DMS79 (cell line): Measurements from ENCODE around the gene ZSCAN10.
"Not testable (repeated sequence)": the region's sequence is repeated elsewhere in the genome, so short reads cannot be mapped to it uniquely, and the experiment has no call there.

Source experiments
- DNase-seq: peaks from one replicate; lab custom pipeline; 2025; lab: John Stamatoyannopoulos, UW

Gene ZSCAN10

DNA sequence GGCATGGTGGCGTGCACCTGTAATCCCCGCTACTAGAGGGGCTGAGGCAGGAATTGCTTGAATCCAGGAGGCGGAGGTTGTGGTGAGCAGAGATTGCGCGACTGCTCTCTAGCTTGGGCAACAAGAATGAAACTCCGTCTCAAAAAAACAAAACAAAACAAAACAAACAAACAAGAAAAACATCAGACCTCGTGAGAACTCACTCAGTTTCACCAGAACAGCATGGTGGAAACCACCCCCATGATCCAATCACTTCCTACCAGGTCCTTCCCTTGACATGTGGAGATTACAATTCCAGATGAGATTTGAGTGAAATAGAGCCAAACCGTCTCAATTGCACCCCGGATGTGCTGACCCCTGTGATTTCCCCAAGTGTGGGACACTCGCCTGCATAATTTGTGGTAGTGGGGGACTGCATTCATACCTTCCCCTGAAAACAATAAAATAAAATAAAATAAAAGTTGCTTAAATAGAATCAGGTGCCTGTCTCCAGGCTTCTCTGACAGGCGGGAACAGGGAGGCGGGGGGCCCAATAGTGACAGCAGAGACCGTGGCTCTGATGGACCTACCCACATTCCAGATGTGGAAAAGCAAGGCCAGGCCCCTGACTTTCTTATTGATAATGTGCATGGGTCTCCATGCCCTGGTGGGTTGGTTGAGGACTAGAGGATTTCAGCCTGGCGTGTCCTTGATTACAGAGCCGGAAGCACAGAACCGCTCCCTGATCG lies 13.1 kb downstream of the ZSCAN10 start:
- DNase-seq: no peak

DNA sequence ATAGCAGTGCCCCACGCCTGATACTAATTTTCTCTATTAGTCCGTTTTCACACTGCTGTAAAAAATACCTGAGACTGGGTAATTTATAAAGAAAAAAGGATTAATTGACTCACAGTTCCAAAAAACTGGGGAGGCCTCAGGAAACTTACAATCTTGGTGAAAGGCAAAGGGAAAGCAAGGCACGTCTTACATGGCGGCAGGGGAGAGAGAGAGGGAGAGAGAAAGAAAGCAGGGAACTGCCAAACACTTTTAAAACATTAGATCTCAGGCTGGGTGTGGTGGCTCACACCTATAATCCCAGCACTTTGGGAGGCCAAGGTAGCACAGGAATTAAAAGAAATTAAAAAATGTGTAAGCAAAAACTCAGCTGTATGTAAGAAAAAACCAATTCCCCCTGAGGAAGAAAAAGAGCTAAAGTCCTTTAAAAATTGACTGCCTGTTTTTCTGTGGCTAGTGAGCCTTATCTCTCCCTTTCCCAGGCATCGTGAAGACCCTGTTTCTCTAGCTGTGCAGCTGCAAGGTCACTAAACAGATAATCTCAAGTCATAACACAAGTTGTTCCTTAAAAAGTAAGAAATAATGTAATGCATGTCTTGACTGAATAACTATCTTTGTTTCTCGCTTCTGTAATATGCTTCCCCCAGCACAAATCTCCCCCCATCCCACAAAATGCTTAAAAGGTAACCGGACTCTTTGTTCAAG lies 14.0 kb downstream of the ZSCAN10 start:
- no peak for DNase-seq

DNA sequence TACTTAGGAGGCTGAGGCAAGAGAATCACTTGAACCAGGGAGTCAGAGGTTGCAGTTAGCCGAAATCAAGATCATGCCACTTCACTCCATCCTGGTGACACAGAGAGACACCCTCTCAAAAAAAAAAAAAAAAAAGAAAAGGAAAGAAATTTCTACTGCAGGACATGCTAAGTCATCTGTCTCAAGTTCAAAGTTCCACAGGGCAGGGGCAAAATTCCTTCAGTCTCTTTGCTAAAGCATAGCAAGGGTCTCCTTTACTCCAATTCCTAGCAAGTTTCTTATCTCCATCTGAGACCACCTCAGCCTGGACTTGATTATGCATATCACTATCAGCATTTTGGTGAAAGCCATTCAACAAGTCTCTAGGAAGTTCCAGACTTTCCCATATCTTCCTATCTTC lies 14.6 kb downstream of the ZSCAN10 start:
- no peak for DNase-seq

DNA sequence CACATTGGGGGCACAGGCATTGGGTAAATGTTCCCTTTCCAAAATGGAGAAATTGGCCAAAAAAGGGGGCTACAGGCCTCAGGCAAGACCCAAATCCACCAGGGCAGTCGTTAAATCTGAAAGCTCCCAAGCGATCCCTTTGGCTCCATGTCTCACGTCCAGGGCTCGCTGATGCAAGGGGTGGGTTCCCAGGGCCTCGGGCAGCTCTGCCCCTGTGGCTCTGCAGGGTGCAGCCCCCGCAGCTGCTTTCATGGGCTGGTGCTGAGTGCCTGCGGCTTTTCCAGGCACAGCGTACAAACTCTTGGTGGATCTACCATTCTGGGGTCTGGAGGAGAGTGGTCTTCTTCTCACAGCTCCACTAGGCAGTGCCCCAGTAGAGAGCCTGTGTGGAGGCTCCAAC lies 15.7 kb downstream of the ZSCAN10 start:
- DNase-seq: not testable (repeated sequence)

DNA sequence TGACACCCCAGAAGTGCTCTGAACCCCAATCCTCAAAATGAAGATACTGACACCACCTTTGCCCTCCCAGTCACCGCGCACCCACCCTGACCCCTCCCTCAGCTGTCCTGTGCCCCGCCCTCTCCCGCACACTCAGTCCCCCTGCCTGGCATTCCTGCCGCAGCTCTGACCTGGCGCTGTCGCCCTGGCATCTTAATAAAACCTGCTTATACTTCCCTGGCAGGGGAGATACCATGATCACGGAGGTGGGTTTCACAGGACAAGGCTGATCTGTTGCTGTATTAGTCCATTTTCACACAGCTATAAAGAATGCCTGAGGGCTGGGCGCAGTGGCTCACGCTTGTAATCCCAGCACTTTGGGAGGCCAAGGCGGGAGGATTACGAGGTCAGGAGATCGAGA lies 17.1 kb downstream of the ZSCAN10 start:
- not testable (repeated sequence) for DNase-seq

DNA sequence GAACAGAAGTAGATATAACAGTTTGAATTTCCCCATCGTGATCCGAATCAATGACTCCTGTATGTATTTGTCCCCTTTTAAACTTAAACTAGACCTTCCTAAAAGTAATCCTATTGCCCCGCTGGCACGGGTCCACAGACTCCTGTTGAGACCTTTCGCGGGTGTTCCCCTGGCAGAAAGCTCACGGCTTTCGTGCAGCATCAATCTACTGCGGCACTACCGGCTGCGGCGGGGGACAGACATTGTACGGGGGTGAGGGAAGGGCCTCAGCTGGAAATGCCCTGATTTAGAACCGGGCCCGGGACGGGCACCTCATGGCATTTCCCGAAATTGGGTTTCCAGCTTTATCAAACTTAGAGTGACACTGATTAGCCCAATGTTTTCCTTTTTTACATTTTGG lies 19.1 kb downstream of the ZSCAN10 start:
- no peak for DNase-seq

DNA sequence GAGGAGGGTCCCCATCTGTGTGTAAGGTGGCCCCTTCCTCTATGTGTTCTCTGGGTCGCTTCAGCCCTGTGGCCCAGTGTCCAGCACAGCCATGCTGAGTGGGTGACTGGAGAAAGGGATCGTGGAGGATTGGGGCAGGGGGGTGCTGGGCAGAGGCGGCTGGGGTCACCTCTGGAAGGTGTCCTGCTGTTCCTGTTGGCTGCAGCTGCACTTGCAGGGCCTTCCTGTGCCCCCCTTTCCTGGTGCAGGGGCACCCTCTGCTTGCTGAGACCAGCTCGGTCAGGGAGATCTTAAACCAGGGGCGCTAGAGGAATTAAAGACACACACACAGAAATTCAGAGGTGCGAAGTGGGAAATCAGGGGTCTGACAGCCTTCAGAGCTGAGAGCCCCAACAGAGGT lies 22.5 kb downstream of the ZSCAN10 start:
- no peak for DNase-seq

DNA sequence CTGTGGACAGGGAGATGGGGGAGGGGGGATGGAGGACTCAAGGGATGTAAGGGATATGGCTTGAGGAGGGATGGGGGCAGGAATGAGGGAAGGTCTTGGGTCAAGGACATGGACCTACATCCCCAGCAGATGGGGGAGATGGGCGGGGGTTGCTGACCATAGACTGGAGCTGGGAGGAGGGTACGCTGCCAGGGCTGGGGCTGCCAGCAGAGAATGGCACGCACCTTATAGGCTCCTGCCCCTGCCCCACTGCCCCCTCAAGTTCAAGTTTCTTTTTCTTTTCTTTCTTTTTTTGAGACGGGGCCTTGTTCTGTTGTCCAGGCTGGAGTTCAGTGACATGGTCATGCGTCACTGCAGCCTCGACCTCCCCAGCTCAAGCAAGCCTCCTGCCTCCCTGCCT lies 23.1 kb downstream of the ZSCAN10 start:
- DNase-seq: not testable (repeated sequence)

DNA sequence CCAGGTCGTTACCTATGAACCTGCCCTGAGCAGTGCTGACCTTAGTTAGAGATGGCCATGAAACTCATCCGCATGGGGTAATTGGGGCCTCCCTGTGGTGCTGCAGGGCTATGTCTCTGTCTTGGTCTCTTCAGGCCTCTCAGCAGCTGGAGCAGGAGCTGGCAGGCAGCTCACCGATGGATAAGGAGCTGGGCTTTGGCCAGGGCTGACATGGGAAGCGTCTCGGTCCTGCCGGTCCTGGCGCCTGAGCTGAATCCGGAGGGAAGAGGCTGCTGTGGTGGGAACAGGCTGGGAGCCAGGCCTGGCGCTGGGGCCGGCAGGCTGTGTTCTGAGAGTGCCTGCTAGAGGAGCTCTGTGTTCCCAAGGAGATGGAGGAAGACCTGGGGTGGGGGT lies 23.6 kb downstream of the ZSCAN10 start:
- DNase-seq: no peak

DNA sequence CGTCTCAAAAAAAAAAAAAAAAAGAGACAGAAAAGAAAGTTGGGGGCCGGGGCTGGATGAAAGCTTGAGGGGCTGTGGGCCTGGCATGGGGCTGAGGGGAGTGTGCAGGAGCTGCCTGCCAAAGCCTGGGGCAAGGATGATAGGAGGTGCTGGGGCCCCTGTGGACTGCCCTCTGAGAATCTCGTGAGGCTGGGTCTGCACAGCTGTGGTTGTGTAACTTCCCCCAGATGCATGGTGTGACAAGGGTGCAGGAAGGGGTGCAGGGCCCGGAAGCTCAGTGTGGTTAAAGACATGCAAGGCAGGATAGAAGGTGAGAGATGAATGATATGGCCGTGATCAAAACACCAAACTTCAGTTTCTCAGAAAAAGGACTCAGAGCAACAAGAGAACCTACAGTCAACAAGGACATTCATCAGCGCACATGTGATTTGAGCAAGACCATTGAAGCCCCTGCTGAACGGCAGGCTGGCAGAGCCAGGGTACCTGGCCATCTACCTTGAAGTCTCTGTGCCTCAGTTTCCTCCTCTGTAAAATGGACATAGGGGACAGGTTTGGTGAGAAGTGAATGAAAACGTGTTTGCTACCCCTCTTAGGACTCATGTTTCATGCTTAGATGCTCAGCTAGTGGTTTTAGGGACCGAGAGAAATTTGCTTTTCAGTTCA lies 24.1 kb downstream of the ZSCAN10 start:
- no peak for DNase-seq

DNA sequence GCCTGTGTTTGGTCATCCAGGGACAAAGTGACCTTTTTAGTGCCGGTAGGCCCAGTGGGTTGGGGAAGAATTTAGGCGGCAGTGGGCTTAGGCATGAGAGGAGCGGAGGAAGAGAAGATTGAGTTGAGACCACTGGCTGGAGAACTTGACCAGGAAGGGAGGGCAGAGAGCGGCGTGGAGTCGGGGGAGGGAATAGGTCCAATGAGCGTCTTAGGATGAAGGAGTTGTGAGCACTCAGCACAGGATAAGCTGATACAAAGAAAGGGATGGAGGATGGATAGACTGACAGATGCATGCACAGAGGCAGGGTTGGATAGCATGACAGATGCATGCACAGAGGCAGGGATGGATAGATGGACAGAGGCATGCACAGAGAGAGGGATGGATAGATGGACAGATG lies 25.6 kb downstream of the ZSCAN10 start:
- DNase-seq: no peak

DNA sequence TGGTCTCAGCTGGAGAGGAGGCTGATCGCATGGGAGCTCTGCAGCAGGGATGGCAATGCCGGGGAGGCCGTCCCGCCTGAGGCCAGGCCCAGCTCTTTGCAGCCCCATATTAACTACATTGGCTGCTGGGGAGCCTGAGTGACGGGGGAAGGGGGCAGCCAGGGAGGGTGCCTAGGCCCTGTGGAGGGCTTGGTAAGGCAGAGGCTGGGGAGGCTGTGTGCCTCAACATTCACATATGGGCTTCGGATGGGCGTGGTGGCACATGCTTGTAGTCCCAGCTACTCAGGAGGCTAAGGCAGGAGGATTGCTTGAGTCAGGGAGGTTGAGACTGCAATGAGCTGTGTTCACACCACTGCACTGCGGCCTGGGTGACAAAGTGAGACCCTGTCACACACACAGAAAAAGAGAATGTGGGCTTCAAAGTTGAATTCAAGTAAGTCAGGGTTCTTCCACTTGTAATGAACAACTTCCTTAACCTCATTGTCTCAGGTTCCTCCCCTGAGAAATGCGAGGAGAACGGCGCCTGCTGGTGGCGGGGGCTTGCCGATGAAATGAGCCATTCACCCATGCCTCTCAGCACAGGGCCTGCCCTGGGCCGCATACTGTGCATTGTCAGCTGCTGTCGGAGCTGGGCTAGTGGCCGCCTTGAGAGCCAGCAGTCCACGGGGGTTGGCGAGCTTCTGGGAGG lies 26.4 kb downstream of the ZSCAN10 start:
- not testable (repeated sequence) for DNase-seq

DNA sequence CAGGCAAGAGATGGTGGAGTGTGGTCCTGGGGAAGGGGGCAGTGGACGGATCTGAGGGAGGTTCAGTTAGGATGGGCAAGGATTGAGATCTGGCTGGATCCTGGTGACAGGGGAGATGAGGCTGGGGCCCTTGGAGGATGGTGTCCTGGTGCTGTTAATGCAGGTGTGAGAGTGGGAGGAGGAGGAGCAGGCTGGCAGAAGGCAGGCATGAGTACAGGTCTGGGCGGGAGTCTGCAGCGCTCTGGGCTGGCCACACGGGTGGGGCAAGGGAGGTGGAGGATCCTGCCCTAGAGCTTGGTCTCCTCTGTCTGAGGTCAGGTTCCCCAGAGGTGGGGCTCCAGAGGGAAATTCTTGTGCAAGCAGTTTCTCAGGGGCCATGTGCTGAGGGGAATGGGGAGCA lies 26.9 kb downstream of the ZSCAN10 start:
- DNase-seq: not testable (repeated sequence)

DNA sequence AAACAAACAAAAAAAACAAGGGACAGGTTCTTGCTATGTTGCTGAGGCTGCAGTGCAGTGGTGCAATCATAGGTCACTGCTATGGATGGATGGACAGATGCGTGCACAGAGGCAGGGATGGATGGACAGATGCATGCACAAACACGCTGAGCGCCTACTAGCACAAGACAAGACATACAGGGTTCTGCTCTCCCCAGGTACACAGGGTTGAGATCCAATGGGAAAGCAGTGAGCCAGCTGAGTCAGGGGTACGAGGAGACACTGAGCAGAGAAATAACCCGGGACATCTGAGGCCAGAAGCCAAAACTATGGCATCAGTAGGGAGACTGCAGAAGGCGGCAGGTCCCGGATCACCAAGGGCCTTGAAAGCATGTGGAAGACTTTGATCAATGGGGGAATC lies 27.4 kb downstream of the ZSCAN10 start:
- DNase-seq: no peak

DNA sequence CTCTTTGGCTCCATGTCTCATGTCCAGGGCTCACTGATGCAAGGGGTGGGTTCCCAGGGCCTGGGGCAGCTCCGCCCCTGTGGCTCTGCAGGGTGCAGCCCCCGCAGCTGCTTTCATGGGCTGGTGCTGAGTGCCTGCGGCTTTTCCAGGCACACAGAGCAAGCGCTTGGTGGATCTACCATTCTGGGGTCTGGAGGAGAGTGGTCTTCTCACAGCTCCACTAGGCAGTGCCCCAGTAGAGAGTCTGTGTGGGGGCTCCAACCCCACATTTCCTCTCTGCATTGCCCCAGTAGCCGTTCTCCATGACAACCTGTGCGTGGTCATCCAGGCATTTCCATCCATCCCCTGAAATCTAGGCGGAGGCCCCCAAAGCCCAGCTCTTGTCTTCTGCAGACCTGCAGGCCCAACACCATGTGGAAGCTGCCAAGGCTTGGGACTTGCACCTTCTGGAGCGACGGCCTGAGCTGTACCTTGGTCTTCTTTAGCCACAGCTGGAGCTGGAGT lies 28.4 kb downstream of the ZSCAN10 start:
- no peak for DNase-seq

DNA sequence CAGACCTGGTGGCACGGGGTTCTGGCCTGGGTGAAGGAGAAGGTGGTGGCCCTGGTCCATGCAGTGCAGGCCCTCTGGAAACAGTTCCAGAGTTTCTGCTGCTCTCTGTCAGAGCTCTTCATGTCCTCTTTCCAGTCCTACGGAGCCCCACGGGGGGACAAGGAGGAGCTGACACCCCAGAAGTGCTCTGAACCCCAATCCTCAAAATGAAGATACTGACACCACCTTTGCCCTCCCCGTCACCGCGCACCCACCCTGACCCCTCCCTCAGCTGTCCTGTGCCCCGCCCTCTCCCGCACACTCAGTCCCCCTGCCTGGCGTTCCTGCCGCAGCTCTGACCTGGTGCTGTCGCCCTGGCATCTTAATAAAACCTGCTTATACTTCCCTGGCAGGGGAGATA lies 29.9 kb downstream of the ZSCAN10 start:
- not testable (repeated sequence) for DNase-seq

DNA sequence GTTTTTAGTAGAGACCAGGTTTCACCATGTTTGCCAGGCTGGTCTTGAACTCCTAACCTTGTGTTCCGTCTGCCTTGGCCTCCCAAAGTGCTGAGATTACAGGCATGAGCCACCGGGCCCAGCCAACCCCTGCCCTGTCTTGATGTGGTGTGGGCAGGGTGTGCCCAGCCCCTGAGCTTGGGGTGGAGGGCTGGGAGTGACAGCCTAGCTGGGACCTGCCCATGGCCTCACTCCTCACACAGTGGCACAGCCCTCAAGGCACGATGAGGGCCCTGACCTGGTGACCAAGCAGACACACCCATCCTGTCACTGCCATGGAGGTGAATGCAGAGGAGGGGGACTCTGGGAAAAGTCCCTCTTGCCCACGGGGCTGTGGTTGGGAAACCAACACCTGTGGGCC lies 30.6 kb downstream of the ZSCAN10 start:
- DNase-seq: no peak

DNA sequence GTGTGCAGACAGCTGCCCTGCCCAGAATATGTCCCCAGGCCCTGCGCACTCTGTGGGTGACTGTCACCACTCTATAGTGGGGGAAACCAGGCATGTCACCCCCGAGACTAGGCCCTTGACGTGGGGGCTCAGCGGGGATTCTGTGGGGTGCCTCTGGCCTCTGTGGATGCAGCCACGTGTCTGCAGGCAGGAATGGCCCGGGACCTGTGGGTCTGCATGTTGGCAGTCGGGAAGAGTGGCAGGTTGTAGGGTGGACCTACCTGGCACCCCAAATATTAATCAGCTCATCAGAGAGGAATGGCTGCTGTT lies 32.7 kb downstream of the ZSCAN10 start:
- DNase-seq: no peak

DNA sequence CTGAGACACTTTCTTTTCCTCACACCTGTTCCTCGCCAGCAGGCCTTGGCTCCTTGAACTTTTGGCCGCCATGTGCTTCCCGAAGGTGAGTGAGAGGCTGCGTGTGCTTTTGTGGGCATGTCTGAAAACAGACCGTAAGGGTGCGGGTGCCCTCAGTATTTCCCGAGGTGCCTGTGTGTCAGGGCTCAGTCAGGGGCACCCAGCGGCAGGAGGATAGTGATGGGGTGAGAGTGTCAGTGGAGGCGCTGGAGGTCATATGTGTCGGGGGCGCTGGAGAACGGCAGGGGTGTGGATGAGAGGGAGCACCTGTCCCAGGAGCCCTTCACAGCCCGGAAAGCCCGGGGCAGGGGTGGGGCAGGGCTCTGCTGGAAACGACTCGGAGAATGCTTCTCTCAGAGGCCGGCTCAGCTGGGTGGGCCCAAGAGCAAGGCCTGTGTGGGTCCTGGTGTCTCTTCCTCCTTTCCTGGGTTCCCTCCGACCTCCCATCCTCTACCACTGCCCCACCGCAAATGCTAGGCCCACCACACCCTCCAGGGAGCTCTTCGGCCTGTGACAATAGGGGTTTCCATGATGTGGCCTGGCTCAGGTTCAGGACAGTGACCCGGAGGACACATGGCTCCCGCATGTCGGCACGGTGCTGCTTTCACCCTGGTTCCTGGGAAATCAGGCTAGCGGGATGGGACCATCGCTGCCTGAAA lies 33.2 kb downstream of the ZSCAN10 start:
- DNase-seq: no peak

DNA sequence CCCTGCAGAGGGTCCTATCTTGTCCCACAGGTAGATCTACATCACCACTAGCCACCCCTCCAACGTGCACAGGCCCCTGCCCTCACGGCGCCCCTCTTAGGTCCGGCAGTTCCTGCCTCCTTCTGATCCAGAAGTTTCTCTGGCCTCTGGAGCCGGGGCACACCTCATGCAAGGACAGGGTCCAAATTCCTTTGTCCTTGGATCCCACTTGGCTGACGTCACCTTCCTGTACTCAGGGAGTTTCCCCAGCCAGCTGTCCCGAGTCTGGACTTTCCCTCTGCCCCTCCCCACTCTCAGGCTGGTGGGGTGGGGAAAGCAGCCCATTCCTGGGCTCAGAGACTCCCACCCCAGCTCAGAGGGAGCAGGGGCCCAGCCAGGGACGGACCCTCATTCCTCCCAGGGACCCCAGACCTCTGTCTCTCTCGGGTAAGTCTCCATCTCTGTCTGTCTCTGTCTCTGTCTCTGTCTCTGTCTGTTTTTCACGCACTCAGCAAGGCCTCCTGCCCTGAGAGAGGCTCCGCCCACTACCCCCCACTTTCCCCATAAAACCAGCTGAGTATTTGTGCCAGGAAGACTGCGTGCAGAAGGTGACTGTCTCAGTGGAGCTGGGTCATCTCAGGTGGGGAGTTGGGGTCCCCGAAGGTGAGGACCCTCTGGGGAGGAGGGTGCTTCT lies 33.9 kb downstream of the ZSCAN10 start, which contains the start of gene IL32:
TSS of gene IL32 (plus strand) at position 572 of the 673 bp plus-strand sequence. CDS start 172 bp downstream, outside the sequence.
- no peak for DNase-seq
